GM10266 (cell line): ENCODE data around the gene DUSP2.
"Not testable (repeated sequence)": the region's sequence is repeated elsewhere in the genome, so short reads cannot be mapped to it uniquely, and the experiment has no call there.

ENCODE experiments used
- DNase-seq: peaks from one replicate; pipeline ENCODE4 v3.0.0; 2012; ENCODE audit errors: extremely low spot score
- CTCF ChIP-seq: IDR thresholded peaks from 2 replicates; pipeline ENCODE4 v1.5.1; 2012; ENCODE audit warnings: mild to moderate bottlenecking, low read depth; ENCODE audit not compliant: control insufficient read depth, insufficient read depth; ENCODE audit errors: missing control alignments

The DUSP2 gene

GRCh38 chr2:96163768-96164429 is 18.7 kb upstream of the DUSP2 start:
- DNase-seq = peak; percentile 71
- TF ChIP-seq CTCF = no peak

GRCh38 chr2:96163415-96163767 is 18.2 kb upstream of the DUSP2 start:
- TF ChIP-seq CTCF = no peak
- no peak for DNase-seq

GRCh38 chr2:96161898-96162297 is 16.7 kb upstream of the DUSP2 start:
- DNase-seq = no peak
- TF ChIP-seq CTCF = no peak

- not testable (repeated sequence) for DNase-seq
These were observed 15.1 kb upstream of the DUSP2 start for GRCh38 chr2:96160366-96160765.

- DNase-seq = no peak
- no peak for TF ChIP-seq CTCF
These were observed 14.0 kb upstream of the DUSP2 start for GRCh38 chr2:96159084-96159830.

GRCh38 chr2:96158554-96158940 is 13.3 kb upstream of the DUSP2 start:
- TF ChIP-seq CTCF = no peak
- no peak for DNase-seq

- no peak for TF ChIP-seq CTCF
- DNase-seq = peak; percentile 74
These were observed 12.7 kb upstream of the DUSP2 start for GRCh38 chr2:96157649-96158553.
